K562 (cell line): ENCODE measurements around the gene DOK3. TPM values are rescaled to one million over a fixed set of nuclear protein-coding genes. Genes with fewer than 3 reads are reported as not detected.
A peak's percentile ranks its signal among the peaks of the same experiment; 100 is the strongest.

Experiments used
- ATAC-seq: fragments of 200-7000 bp; cut with Tn5 transposase; 3 replicates; pipeline ENCODE4 v1.9.1; 2020; ENCODE audit warnings: moderate library complexity
- BruUV-seq: library from RNA; stranded (reverse); fragments of 400-500 nt; replicated peaks from 2 replicates; lab custom pipeline; 2021; lab: Mats Ljungman, UMichigan
- CTCF ChIA-PET: fragments of 300-600 bp; formaldehyde crosslinking; extraction: SDS; loops from one replicate; lab custom pipeline; 2021; ENCODE audit warnings: low intra/inter-chr PET ratio; lab: Yijun Ruan, JAX
- POLR2A ChIA-PET: fragments of 300-600, 350-650 bp; sonication (Branson Sonifier 250); formaldehyde crosslinking; extraction: SDS; loops from one replicate; lab custom pipeline; 2021; ENCODE audit warnings: antibody characterized with exemption, inconsistent platforms; lab: Yijun Ruan, JAX
- DNase-seq, 4 experiments: peaks; one replicate each; pipeline versions ENCODE4 v3.0.0 to v3.0.0-alpha.2; 2011 to 2018; ENCODE audit warnings: low spot score in 3 of 4, mixed read lengths in 3 of 4; ENCODE audit errors: extremely low read depth in 1 of 4
- FAIRE-seq: peaks from 2 replicates; lab custom pipeline; 2011; peaks lifted over from hg19 to GRCh38; lab: Jason Lieb, UNC
- H2AFZ ChIP-seq: 2 replicates; pipeline ENCODE4 v1.6.0; 2011; ENCODE audit warnings: low read depth, low read length, control low read depth, inconsistent platforms
- H3K27ac ChIP-seq: fragments of 200-600 bp; 3 replicates; pipeline ENCODE4 v1.8.0; 2011; ENCODE audit warnings: low read depth, mild to moderate bottlenecking, control low read depth, inconsistent platforms, low read length, moderate library complexity, mixed read lengths; ENCODE audit errors: extremely low read depth
- H3K27me3 ChIP-seq, 2 experiments: fragments of 300-600 bp in 1 of 2; 2 replicates in 1 of 2; 3 replicates in 1 of 2; pipeline versions ENCODE4 v1.6.0 to v1.8.0; 2011; ENCODE audit warnings: inconsistent platforms in 2 of 2, low read length in 2 of 2, mild to moderate bottlenecking in 1 of 2, mixed read lengths in 1 of 2, moderate library complexity in 1 of 2; ENCODE audit not compliant: control insufficient read depth in 2 of 2, insufficient read depth in 2 of 2
- H3K36me3 ChIP-seq: fragments of 300-600 bp; 3 replicates; pipeline ENCODE4 v1.8.0; 2011; ENCODE audit warnings: mild to moderate bottlenecking, low read length, inconsistent platforms; ENCODE audit not compliant: control insufficient read depth, insufficient read depth
- H3K4me1 ChIP-seq, 2 experiments: fragments of 200-600 bp in 1 of 2; replicated peaks in 1 of 2; 2 replicates in 1 of 2; 3 replicates in 1 of 2; pipeline versions ENCODE4 v1.5.1 to v1.8.0; 2011; ENCODE audit warnings: inconsistent platforms in 2 of 2, low read length in 2 of 2, mild to moderate bottlenecking in 1 of 2, mixed read lengths in 1 of 2, moderate library complexity in 1 of 2; ENCODE audit not compliant: control insufficient read depth in 2 of 2, insufficient read depth in 2 of 2
- H3K4me2 ChIP-seq: 2 replicates; pipeline ENCODE4 v1.6.1; 2011; ENCODE audit warnings: low read length, control low read depth, inconsistent platforms, mixed read lengths; ENCODE audit not compliant: insufficient read depth
- H3K4me3 ChIP-seq: fragments of 200-600 bp; sonication (generic), shearing (Covaris generic); 2 replicates; pipeline ENCODE4 v1.5.1; 2016; ENCODE audit warnings: control low read depth, inconsistent platforms
- H3K79me2 ChIP-seq: fragments of 200-600 bp; 3 replicates; pipeline ENCODE4 v1.8.0; 2011; ENCODE audit warnings: low read length, inconsistent platforms; ENCODE audit not compliant: control insufficient read depth, insufficient read depth
- H3K9ac ChIP-seq, 2 experiments: 2 replicates each; pipeline versions ENCODE4 v1.6.0 to v1.6.1; 2011; ENCODE audit warnings: low read depth in 2 of 2, low read length in 2 of 2, control low read depth in 1 of 2, inconsistent platforms in 1 of 2, mild to moderate bottlenecking in 1 of 2, mixed read lengths in 1 of 2; ENCODE audit not compliant: insufficient read depth in 1 of 2
- H3K9me1 ChIP-seq: one replicate; pipeline ENCODE4 v1.6.0; 2011; ENCODE audit warnings: inconsistent platforms, mild to moderate bottlenecking, low read length, moderate library complexity; ENCODE audit not compliant: control insufficient read depth, insufficient read depth
- H3K9me3 ChIP-seq: replicated peaks from 2 replicates; pipeline ENCODE4 v1.5.1; 2011; ENCODE audit warnings: low read depth, low read length, inconsistent platforms; ENCODE audit not compliant: control insufficient read depth, insufficient read depth
- H4K20me1 ChIP-seq: replicated peaks from 2 replicates; pipeline ENCODE4 v1.6.1; 2011; ENCODE audit warnings: low read length, inconsistent platforms, mixed read lengths; ENCODE audit not compliant: control insufficient read depth, insufficient read depth
- EHMT2 ChIP-seq: fragments of 450-650 bp; IDR thresholded peaks from 2 replicates; pipeline ENCODE4 v1.6.1; 2018; ENCODE audit warnings: antibody characterized with exemption
- MAFG ChIP-seq: fragments of 450-650 bp; conservative IDR thresholded peaks from 2 replicates; pipeline ENCODE4 v1.6.1; 2016; ENCODE audit warnings: missing genetic modification characterization, missing compliant biosample characterization
- NELFE ChIP-seq: IDR thresholded peaks from 2 replicates; pipeline ENCODE4 v1.6.1; 2011; ENCODE audit warnings: mild to moderate bottlenecking; ENCODE audit not compliant: insufficient read depth, insufficient read length
- NFATC3 ChIP-seq: fragments of 450-650 bp; IDR thresholded peaks from 2 replicates; pipeline ENCODE4 v1.6.1; 2017; ENCODE audit warnings: mild to moderate bottlenecking
- PCBP2 ChIP-seq: fragments of 200-400 bp; formaldehyde crosslinking; IDR thresholded peaks from 2 replicates; pipeline ENCODE4 v1.6.1; 2018; ENCODE audit warnings: low read length, low read depth, mild to moderate bottlenecking, moderate library complexity; ENCODE audit not compliant: poor library complexity, severe bottlenecking
- TAF9B ChIP-seq: fragments of 450-650 bp; IDR thresholded peaks from 2 replicates; pipeline ENCODE4 v1.6.1; 2018; ENCODE audit warnings: mild to moderate bottlenecking; ENCODE audit not compliant: partially characterized antibody
- WGBS: fragments of 100-300 bp; shearing (Covaris generic); methylation state at CpG from one replicate; pipeline ENCODE4 v1.1.6; 2016; ENCODE audit warnings: low coverage, mixed read lengths; ENCODE audit not compliant: insufficient coverage; ENCODE audit errors: missing lambda C conversion rate; 5-methylcytosine and 5-hydroxymethylcytosine counted together
- in situ Hi-C: fragments of 300-500 bp; cut with MboI; formaldehyde crosslinking; loops from 4 replicates; pipeline ENCODE4 v1.15.0; 2018; ENCODE audit warnings: inconsistent platforms, mixed read lengths
- intact Hi-C: fragments of 100-400 bp; cut with micrococcal nuclease; formaldehyde crosslinking; loops from 2 replicates; pipeline ENCODE4 v1.14.2; 2022
- polyA plus RNA-seq, 8 experiments: library from polyadenylated mRNA; depleted of rRNA in 4 of 8; stranded (reverse) in 5 of 8; unstranded in 3 of 8; fragments of >200 nt; fragmentation: Nextera tagmentation in 2 of 8; fragmentation: Illumina TruSeq in 1 of 8; extraction: Ambion mirVana in 2 of 8; extraction: Trizol in 1 of 8; gene quantifications; 2 replicates each; pipeline versions ENCODE4 v1.2.1 to v1.2.3, GENCODE V29; 2011 to 2014; ENCODE audit warnings: inconsistent platforms in 1 of 8, missing spikeins in 1 of 8
- total RNA-seq, 7 experiments: library from RNA; depleted of rRNA in 6 of 7; stranded (reverse); fragments of >200 nt in 6 of 7; fragmentation: Illumina TruSeq in 2 of 7; extraction: Trizol in 2 of 7; gene quantifications; 2 replicates each; pipeline versions ENCODE4 v1.2.1 to v1.2.3, GENCODE V29; 2011 to 2021; ENCODE audit warnings: low replicate concordance in 1 of 7
- TF ChIP-seq, protein P1 (sequence below): IDR thresholded peaks from 2 replicates; pipeline ENCODE4 v1.6.1; 2014; ENCODE audit warnings: antibody characterized with exemption
- TF ChIP-seq, protein P2 (sequence below): fragments of 250-450 bp; sonication (Bioruptor Pico); IDR thresholded peaks from 2 replicates; pipeline ENCODE4 v1.5.0; 2022; ENCODE audit warnings: mild to moderate bottlenecking
- TF ChIP-seq, protein P3 (sequence below): fragments of 250-450 bp; sonication (Bioruptor Pico); IDR thresholded peaks from 2 replicates; pipeline ENCODE4 v1.8.0; 2021; ENCODE audit warnings: borderline replicate concordance, mild to moderate bottlenecking, moderate library complexity; ENCODE audit not compliant: poor library complexity, severe bottlenecking
- TF ChIP-seq, protein P4 (sequence below): sonication (generic); formaldehyde crosslinking; IDR thresholded peaks from 2 replicates; pipeline ENCODE4 v1.8.0; 2022; ENCODE audit warnings: missing genetic modification reagents, mild to moderate bottlenecking, borderline replicate concordance
- TF ChIP-seq, protein P5 (sequence below): fragments of 250-450 bp; sonication (Bioruptor Pico); IDR thresholded peaks from 2 replicates; pipeline ENCODE4 v1.4.0; 2020; ENCODE audit warnings: mild to moderate bottlenecking

Gene DOK3
- total and polyA plus RNA-seq, 9 of the 15 experiments (the other 6 are each of a cell fraction or from before 2014, with no cell fraction given), result 1.3 to 23.0 (median 8.0) TPM

DNA sequence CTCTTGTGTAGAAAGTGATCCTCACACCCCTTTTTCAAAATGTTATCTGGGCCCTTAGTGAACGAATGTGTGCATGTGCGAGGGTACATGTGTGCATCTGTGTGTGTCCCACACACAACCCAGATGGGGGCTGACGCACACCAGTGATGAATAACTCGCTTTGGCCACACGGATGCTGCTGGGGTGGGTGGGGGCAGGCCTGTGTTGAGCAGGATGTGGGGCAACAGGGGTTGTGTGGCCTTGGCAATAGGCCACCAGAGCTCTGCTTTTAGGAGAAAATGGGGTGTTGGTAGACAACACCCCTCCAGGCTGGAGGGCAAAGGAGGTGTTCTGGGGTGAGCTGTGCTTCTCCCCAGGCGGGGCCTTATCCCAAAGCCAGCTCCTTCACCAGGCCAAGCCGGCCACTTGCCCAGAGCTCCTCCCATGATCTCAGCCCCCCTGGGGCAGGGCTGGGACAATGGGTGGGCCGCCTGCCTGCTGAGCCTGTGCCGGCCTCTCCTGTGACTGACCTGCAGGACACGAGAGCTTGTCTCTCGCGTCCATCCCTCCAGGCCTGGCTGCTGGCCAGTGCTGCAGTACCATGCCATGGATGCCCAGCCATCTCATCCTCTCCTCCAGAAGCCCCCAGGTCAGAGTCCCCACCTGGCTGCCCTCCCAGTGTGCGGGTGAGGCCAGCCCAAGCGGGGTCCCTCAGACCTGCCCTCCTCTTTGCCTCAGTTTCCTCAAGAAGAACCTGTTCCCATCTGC lies 37.8 kb downstream of the DOK3 start (continued):
- TF ChIP-seq, protein P1, sequence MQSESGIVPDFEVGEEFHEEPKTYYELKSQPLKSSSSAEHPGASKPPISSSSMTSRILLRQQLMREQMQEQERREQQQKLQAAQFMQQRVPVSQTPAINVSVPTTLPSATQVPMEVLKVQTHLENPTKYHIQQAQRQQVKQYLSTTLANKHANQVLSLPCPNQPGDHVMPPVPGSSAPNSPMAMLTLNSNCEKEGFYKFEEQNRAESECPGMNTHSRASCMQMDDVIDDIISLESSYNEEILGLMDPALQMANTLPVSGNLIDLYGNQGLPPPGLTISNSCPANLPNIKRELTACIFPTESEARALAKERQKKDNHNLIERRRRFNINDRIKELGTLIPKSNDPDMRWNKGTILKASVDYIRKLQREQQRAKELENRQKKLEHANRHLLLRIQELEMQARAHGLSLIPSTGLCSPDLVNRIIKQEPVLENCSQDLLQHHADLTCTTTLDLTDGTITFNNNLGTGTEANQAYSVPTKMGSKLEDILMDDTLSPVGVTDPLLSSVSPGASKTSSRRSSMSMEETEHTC, result no peak
- TF ChIP-seq EHMT2, result no peak
- TF ChIP-seq, all 486 proteins: peak for 2

DNA sequence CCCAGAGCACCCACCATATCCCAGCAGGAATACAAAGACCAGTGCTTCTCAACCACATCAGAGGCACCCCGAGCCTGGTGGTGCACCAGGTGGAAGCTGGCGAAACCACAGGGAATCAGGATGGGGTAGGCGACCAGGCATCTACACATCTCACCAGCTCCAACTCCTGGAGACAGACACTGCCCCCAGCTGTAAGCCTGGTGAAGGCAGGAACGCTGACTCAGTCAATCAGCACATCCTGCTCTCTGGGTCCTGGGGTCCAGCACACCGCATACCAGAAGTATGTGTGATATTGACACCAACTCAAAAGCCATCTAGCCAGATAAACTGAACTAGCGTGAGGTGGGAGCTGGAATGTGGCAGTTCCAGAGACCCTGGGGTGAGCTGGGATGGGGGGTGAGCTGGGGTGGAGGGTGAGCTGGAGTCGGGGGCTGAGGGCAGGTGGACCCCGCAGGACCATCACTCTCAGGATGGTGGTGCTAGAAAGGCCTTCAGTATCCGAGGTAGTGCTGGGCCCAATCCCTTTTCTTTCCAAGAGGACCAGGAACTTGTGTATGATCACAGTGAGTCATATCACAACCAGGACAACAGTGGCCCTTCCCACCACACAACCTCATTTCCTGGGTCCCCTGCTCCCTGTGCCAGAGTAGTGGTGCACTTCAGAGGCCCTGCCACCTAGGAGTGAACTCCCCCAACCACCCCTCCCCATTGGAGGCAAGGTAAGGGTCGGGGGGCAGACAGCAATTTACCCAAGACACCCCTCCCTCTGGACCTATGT lies 38.7 kb downstream of the DOK3 start:
- Histone ChIP-seq H3K9me1 (no peaks in the 10 kb centered on the region), H3K9me3 (no peaks in the 10 kb centered on the region), H4K20me1 (no peaks in the 10 kb centered on the region; the same call in 1 of the 2 replicates), H3K4me2 (no peak overlapping the region), H3K79me2 (peaks cover 36% of the 10 kb centered on the region), H3K27me3 (no peaks in the 10 kb centered on the region), H2AFZ (no peak overlapping the region), H3K4me1 (peaks cover 14 to 61% of the 10 kb centered on the region in 2 experiments), H3K36me3 (peaks cover 47% of the 10 kb centered on the region; the same call in 2 of the 3 replicates), H3K4me3 (no peak overlapping the region), H3K9ac (peak overlapping the region in 1 of 2 experiments; percentile 1; a peak in 1 of 4 replicates), H3K27ac (no peak overlapping the region)
- no TSS peak for BruUV-seq
- POLR2A ChIA-PET, result interaction anchor here (0.6 to 1.6 kb wide), 2 partner anchors 9 to 75 kb away, joined by 3 to 4 read pairs; no protein-coding TSS in a partner anchor
- 94% methylated on average over 7 of the region's 10 CpGs for WGBS
- ATAC-seq (no peak), DNase-seq (no peak), FAIRE-seq (no peak)
- intact Hi-C loops (no loop called here), in situ Hi-C loops (no loop called here)
- CTCF ChIA-PET, result no interaction called here
- TF ChIP-seq PCBP2, result no peak
- no peak for TF ChIP-seq NFATC3
- no peak for TF ChIP-seq NELFE
- TF ChIP-seq, protein P2, sequence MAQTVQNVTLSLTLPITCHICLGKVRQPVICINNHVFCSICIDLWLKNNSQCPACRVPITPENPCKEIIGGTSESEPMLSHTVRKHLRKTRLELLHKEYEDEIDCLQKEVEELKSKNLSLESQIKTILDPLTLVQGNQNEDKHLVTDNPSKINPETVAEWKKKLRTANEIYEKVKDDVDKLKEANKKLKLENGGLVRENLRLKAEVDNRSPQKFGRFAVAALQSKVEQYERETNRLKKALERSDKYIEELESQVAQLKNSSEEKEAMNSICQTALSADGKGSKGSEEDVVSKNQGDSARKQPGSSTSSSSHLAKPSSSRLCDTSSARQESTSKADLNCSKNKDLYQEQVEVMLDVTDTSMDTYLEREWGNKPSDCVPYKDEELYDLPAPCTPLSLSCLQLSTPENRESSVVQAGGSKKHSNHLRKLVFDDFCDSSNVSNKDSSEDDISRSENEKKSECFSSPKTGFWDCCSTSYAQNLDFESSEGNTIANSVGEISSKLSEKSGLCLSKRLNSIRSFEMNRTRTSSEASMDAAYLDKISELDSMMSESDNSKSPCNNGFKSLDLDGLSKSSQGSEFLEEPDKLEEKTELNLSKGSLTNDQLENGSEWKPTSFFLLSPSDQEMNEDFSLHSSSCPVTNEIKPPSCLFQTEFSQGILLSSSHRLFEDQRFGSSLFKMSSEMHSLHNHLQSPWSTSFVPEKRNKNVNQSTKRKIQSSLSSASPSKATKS (CRISPR knock-in tag), result no peak
- TF ChIP-seq, protein P3, sequence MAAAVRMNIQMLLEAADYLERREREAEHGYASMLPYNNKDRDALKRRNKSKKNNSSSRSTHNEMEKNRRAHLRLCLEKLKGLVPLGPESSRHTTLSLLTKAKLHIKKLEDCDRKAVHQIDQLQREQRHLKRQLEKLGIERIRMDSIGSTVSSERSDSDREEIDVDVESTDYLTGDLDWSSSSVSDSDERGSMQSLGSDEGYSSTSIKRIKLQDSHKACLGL, result no peak
- TF ChIP-seq, protein P4, sequence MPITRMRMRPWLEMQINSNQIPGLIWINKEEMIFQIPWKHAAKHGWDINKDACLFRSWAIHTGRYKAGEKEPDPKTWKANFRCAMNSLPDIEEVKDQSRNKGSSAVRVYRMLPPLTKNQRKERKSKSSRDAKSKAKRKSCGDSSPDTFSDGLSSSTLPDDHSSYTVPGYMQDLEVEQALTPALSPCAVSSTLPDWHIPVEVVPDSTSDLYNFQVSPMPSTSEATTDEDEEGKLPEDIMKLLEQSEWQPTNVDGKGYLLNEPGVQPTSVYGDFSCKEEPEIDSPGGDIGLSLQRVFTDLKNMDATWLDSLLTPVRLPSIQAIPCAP (CRISPR knock-in tag), result no peak
- TF ChIP-seq MAFG (tag), result peak; percentile 15; the same call in 1 of the 2 replicates
- no peak for TF ChIP-seq TAF9B
- TF ChIP-seq, protein P5, sequence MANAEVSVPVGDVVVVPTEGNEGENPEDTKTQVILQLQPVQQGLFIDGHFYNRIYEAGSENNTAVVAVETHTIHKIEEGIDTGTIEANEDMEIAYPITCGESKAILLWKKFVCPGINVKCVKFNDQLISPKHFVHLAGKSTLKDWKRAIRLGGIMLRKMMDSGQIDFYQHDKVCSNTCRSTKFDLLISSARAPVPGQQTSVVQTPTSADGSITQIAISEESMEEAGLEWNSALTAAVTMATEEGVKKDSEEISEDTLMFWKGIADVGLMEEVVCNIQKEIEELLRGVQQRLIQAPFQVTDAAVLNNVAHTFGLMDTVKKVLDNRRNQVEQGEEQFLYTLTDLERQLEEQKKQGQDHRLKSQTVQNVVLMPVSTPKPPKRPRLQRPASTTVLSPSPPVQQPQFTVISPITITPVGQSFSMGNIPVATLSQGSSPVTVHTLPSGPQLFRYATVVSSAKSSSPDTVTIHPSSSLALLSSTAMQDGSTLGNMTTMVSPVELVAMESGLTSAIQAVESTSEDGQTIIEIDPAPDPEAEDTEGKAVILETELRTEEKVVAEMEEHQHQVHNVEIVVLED (CRISPR knock-in tag), result no peak
